ENCODE results near the gene RAB3B.
"Not testable (repeated sequence)": the region's sequence is repeated elsewhere in the genome, so short reads cannot be mapped to it uniquely, and the experiment has no call there.

RAB3B gene

DNA sequence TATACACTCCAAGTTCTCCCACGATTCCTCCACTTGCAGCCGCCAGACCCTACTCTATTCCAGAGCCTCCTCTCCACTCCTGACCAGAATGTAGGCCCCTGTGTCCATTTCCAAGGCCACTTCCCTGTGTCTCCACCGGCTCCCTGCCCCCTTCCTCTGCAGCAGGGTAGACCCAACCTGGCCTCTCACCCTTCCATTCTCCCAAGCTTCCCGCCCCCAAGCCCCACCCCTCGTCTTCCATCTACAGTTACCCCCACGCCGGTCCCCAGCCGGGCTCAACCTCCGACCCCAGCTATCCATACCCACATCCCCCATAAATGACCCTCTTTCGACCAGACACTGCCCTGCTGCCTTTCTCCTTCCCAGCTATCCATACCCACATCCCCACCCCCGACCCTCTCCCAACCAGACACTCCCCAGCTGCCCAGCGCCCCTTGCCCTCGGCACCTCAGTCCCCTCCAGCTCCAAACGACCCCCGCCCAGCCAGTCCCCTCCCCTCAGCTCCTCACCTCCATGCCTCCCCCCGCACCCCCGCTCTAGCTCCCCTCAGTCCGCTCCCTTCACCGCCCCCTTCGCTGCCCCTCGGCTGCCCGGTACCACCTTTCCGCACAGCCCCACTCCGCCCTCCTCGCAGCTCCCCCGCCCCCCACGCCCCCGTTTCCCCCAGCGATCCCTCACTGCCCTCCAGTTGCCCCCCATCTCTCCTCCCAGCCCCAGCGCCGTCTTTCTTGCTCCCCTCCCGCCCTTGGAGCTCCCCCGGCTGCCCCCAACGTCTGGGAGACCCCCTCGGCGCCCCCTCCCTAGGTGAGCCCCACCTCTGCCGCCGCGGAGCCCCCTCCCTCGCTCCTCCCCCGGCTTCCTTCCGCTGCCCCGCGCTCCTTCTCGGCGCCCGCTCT is 670 bp downstream of the RAB3B start:
- no peak for DNase-seq (ENCODE audit: low read depth in 2 of 3, low spot score in 1 of 3)

DNA sequence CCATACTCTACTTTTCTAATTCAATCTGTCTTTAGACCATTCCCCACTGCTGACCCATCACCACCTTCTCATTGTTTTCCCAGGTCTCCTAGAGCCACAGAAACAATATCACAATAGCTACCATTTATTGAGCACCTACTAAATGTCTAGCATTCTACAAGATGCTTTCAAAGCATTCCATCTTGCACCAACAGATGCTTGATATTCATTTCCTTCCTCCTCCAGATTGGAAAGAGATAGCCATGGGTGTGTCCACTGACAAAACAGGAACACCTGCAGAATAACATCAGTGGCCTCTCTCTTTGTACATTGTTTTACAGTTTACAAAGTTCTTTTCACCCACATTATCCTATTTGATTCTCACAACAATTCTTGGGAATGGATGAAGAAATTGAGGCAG is 2.2 kb downstream of the RAB3B start:
- DNase-seq (ENCODE audit: low read depth in 2 of 3, low spot score in 1 of 3) = no peak

DNA sequence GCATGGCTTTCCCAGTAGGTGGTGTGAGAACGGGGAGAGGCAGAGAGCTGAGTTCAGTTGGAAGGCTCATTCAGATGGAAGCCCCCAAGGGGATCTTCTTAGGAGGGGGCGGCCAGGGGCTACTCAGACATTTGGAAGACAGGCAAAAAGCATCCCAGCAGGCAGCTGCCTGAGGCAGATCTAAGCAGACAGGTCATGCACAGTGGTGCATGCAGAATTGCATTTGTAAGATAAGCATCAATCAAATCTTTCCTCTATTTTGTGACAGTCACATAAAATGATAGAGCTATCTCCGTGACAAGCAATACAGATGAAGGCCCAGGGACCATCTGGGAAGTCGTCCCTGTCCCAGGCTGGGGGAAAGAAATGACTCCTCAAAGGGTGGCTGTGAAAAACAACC is 3.8 kb downstream of the RAB3B start:
- DNase-seq (ENCODE audit: low read depth in 2 of 3, low spot score in 1 of 3) = no peak

DNA sequence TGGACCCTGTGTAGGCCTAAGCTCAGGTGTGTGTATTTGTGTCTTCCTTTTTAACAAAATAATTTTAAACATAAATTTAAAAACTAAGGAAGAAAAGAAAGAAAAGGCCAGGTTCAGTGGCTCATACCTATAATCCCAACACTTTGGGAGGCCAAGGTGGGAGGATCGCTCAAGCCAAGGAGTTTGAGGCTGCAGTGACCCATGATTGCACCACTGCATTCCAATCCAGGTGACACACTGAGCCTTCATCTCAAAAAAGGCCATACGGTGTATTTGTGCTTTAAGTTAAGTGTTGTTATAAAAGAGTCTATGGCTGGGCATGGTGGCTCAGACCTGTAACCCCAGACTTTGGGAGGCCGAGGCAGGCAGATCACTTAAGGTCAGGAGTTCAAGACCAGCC is 8.3 kb downstream of the RAB3B start:
- DNase-seq (ENCODE audit: low read depth in 2 of 3, low spot score in 1 of 3) = no peak

DNA sequence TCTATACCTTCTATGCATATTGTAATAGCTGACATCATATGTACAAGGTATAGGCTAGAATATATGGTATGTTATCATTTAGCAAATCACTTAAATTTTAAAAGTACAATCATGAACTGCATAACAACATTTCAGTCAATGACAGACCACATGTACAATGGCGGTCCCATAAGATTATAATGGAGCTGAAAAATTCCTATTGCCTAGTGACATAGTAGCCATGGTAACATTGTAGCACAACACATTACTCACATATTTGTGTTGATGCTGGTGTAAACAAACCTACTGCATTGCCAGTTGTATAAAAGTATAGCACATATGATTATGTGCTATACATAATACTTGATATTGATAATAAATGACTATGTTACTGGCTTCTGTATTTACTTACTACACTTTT is 8.9 kb downstream of the RAB3B start:
- no peak for DNase-seq (ENCODE audit: low read depth in 2 of 3, low spot score in 1 of 3)

DNA sequence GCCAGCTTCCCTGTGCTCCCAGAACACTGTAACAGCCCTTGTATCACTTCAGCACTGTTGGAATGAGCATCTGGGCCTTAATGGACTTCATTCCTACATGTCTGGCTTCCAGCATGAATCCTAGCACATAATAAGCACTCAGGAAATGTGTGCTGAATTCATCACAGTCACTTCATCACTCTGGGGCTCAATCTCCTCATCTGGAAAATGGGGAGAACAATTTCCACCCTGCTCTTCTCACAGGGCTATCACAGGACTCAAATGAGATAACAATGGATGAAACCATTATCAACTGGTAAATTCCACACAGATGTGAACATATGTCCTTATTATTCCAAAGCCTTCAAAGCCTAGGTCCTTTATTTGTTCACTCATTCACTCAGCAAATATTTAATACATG is 12.4 kb downstream of the RAB3B start:
- DNase-seq (ENCODE audit: low read depth in 2 of 3, low spot score in 1 of 3) = no peak

DNA sequence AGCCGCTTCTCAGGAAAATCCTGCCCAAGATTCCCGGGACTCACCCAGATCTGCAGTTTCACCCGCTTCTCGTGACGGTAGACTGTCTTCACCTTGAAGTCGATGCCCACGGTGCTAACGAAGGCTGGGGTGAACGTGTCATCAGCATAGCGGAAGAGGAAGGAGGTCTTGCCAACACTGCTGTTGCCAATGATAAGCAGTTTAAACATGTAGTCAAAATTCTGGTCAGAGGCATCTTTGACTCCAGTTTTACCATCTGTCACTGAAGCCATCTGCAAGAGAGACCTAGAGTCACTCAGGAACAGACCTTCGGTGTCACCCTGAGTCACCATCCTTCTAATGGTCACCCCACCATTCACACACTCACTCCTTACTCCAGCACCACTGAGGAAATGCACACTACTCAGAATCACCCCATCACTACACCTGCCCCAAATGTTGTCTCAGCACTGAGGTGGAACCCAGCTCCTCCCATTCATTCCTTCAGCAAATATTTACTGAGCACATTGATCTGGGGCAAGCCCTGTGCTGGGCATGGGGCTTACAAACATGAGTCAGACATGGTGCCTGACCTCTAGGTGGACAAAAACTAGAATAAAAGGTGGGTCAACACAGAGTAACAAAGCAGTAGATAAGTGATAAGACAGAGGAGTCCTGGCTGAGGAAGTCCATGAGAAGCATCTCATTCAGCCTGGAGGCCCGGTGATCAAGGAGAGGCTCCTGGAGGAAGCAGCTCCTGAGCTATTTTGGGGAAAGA is 13.5 kb downstream of the RAB3B start:
- no peak for DNase-seq (ENCODE audit: low read depth in 2 of 3, low spot score in 1 of 3)

DNA sequence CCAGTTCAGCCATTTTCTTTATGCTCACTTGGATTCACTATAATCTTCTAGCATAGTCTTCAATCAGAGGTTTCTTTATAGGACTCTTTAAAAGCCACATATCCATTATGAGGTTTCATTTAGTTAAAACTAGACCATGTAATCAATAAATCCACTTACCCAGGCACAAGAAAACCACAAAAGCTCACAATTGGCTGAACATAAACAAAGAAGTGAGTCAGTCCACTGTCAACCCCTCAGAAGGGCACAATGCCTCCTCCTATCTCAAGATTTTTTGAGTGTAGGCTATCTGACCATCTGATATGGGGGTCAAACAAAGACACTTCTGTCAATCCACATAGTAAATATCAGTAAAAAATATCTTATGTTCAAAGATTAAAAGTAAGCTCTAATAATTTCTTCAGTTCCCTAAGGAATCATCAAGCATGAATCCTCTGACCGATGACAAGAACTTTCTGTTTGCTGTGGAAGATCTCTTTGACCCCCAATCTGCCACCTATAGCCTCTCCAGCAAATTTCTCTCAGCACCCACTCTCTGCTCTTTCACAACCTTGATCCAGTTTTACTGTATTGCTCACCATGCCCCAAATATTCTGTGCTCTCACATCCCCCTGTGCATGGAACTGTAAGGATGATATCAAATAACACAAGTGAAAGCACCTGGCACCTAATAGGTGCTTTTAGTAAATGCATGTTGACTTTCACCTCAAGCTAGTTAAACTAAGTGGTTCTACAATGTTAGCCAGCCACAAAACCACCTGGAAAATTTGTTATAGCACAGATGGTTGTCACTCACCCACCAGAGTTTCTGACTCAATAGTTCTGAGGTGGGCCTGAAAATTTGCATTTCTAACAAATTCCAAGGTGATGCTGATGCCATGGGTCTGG is 16.7 kb downstream of the RAB3B start:
- DNase-seq (ENCODE audit: low read depth in 2 of 3, low spot score in 1 of 3) = no peak

DNA sequence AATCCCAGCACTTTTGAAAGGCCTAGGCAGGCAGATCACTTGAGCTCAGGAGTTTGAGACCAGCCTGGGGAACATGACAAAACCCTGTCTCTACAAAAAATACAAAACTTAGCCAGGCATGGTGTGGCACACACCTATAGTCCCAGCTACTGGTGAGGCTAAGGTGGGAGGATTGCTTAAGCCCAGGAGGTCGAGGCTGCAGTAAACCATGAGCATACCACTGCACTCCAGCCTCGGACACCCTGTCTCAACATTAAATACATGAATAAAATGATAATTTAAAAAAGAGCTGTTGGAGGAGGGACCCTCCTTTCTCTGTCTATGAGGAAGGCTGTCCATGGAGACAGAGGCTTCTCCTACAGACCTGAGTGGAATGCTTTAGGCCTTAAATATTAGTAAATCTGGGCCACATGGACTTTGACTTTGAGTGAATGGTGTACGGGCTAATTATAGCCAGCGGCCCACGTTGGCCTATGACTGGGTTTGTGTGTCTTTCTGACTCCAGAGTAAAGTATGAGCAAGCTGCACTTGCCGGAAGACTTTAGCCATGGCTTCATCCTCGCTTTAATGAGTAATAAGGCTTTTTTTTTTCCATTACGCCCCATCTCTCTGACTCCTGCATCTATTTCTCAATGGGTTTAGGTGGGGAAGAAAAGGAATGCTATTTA is 21.3 kb downstream of the RAB3B start:
- DNase-seq (ENCODE audit: low read depth in 2 of 3, low spot score in 1 of 3) = no peak

DNA sequence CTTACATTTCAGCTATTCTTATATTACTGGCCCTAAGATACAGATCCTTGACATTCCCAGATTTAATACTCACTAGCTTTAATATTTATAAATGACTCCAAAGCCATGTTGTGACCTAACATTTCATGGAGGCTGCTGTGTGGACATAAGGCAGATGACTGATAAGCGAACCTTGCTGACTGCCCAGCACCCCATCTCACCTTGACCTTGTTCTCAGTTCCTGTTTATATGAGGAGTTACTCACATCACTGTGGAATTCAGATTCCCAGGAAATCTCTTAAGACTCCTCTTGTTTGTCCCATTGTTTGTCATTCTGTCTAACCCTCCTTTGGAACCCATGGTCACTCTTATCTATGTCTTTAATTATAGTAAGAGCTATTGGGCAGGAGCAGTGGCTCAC is 21.9 kb downstream of the RAB3B start:
- no peak for DNase-seq (ENCODE audit: low read depth in 2 of 3, low spot score in 1 of 3)

DNA sequence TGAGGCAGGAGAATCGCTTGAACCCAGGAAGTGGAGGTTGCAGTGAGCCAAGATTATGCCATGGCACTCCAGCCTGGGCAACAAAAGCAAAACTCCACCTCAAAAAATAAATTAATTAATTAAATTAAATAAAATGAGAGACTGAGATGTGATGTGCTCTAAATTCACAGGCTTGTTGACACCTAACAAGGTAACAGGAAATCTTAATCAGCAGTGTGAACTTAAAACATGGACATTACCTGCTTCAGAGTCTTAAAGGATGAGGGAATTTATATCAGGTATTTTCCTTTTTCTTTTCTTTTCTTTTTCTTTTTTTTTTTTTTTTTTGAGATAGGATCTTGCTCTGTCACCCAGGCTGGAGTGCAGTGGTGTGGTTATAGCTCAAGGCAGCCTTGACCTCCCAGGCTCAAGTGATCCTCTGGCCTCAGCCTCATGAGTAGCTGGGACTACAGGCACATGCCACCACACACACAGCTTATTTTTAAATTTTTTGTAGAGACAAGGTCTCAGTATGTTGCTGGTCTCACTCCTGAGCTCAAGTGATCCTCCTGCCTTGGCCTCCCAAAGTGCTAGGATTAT is 23.2 kb downstream of the RAB3B start:
- not testable (repeated sequence) for DNase-seq (ENCODE audit: low read depth in 2 of 3, low spot score in 1 of 3)

DNA sequence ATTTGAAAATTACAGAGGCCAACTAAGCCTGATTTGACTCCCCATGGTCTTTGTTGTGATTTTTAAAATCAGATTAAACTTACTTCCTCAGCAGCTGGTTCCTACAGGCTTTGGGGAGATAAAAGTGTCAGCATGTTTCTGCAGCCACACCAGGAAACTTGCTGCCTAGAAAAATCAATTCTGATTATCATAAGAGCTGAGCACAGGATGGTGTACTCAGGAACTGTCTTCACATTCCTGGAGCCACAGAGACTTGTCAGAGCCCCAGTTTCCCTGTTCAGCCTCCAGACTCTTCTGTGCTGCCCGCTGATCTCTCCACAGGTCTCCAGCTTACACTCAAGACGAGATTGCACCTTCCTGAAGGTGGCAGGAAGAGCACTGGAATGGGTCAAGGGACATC is 23.9 kb downstream of the RAB3B start:
- no peak for DNase-seq (ENCODE audit: low read depth in 2 of 3, low spot score in 1 of 3)

DNA sequence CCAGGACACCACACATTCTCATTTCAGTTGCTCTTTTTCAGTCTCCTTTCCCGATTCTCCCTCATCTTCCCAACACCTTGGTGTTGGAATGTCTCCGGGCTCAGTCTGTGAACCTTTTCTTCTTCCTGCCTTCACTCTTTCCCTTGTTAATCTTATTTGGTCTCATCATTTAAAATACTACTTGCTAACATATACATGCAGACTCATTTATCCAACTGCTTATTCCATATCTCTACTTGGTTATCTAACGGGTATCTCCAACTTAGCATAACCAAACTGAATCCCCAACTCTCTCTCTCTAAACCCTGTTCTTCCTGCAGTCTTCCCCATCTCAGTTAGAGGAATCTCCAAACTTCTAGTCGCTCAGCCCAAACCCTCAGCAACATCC is 26.2 kb downstream of the RAB3B start:
- DNase-seq (ENCODE audit: low read depth in 2 of 3, low spot score in 1 of 3) = no peak

DNA sequence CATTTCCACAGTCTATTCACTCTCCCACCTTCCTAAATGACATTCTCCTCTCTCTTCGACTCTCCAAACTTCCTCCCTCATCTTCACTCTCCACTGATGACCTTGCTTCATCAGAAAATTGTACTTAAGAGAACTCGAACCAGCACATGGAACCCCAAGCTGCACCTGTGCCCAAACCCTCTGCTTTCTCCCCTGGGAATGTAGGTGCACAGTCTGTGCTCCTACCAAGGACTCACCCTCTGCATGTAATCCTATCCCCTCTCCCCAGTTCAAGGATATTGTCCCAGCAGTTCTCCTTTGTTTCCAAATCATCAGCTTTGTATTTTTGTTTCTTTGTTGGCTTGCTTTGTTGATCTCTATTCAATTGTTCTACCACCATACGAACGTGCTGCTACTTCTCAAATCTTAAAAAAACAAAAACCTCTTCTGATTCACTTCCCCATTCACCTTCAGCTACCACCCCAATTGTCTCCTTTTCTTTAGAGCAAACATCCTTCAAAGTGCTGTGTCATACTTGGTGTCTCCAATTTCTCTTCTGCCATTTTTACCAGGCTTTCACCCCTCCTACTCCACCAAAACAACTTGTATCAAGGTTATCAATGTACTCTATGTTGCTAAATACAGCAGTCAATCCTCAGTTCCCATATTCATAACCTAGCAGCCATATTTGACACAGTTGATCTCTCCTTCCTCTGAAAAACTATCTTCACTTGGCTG is 26.8 kb downstream of the RAB3B start:
- no peak for DNase-seq (ENCODE audit: low read depth in 2 of 3, low spot score in 1 of 3)

DNA sequence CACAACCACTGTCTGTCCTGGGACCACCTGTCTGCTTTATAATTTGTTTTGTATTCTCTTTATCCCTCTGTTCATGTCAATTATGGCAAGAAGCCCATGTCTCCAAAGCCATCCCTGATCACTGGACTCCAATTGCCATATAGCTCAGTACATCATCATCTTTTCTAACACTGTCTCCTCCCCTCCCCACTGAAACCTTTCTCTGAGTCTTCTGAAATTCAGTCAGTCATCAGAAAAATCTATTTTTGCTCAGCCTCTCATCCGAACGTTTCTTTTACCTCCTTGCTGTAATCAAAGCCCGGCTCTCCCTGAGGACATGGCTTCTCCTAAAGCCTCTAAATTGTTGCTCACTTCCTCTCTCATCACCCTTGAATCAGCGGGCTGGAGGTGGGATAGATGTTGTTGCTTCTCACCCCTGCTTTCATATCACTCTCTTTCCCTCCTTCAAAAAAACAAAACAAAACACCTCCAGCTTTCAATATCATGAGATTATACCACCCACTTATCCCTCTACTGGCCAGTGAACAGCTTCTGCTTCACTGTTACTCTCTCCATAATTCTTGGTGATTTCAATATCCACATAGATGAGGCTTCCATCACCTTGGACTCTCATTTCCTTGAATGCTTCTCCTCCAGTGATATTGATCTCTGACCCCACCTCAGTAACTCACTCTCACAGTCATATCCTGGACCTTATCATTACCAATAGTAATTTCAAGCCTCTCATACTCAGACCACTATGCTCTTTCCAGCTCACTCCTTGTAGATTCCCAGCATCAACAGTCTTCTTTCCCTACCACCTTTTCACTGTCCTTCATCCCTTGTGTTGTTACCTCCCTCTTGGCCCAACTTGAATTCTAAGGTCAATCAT is 27.8 kb downstream of the RAB3B start:
- no peak for DNase-seq (ENCODE audit: low read depth in 2 of 3, low spot score in 1 of 3)

DNA sequence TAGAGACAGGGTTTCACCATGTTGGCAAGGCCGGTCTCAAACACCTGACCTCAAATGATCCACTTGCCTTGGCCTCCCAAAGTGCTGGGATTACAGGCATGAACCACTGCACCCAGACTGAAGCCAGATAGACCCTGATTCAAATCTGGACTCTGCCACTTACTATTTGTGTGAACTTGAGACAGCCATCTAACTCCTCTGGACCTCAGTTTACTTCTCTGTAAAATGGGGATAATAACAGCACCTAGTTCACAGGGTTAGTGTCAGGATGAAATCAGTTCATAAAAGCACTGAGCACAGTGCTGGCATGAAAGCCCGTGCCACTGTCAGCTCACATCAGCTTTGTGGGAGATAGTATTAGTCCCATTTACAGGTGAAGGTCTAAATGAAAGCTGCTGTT is 28.5 kb downstream of the RAB3B start:
- DNase-seq (ENCODE audit: low read depth in 2 of 3, low spot score in 1 of 3) = no peak

DNA sequence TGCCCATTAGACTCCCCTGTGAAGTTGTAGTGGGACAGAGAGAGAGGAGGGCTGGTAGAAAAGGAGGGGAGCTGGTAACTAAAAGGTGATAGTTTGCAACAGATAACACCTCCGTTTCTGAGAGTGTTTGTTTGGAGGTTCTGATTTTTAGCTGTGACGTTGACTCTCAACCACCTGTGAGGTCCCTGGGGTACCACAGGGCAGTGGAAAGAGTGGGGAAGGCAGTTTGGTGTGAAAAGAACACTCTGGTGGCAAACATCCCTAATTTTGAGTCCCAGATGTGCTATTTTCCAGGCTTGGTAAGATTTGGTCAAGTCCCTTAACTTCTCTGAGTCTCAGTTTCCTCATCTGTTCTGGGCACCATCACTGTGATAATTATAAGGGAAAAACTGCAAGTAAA is 29.3 kb downstream of the RAB3B start:
- no peak for DNase-seq (ENCODE audit: low read depth in 2 of 3, low spot score in 1 of 3)

DNA sequence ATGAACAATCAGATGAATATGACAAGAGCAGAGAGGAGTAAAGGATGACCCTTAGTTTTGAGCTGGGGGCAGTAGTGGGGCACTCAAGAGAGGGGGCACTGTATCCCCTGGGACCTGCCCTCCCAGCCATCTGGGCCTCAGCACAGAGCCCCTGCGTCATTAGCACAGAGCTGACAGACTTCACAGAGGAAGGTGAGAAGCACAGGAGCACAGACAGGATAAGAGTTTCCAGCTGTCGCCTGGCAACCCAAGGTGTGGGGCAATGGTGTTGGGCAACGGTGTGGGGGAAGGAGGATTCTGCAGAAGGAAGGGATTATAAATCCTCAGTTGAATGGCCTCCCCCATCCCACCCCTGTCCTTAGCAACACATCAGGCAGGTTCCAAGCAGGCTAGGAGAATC is 30.2 kb downstream of the RAB3B start:
- DNase-seq (ENCODE audit: low read depth in 2 of 3, low spot score in 1 of 3) = no peak

DNA sequence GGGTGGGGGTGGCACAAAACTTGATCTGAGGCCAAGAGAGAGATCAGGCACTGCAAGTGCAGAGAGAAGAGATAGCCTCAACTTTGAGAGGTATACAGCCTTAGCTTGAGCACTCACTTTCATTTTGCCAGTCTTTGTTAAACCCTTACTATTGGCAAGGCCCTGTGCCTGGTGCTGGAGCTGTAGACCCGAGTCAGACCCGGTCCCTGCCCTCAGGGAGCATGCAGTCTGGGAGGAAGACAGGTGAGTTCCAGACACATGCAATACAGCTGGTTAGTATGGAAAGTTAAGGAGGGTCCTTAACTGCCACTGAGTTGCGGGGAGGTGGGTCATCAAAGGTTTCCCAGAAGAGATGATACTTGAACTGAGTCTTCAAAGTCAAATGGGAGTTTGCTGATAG is 31.7 kb downstream of the RAB3B start:
- no peak for DNase-seq (ENCODE audit: low read depth in 2 of 3, low spot score in 1 of 3)

Data from stimulated activated CD4-positive, alpha-beta T cell treated with anti-CD3 and anti-CD28 coated beads, Interleukin-12 subunit alpha, Interleukin-12 subunit beta, amount 100 ng/mL, for 48 hours (primary cell).